HEK293T (cell line): Measurements from ENCODE around the gene LPIN1.

Experiments used
- BHLHE40 ChIP-seq: fragments of 450-650 bp; IDR thresholded peaks from 2 replicates; pipeline ENCODE4 v1.6.1; 2016; ENCODE audit warnings: mild to moderate bottlenecking, moderate library complexity, borderline replicate concordance
- ELF4 ChIP-seq: fragments of 450-650 bp; IDR thresholded peaks from 2 replicates; pipeline ENCODE4 v1.6.1; 2017; ENCODE audit warnings: antibody characterized with exemption
- FOXK2 ChIP-seq: fragments of 450-650 bp; IDR thresholded peaks from 2 replicates; pipeline ENCODE4 v1.6.1; 2016; ENCODE audit warnings: mild to moderate bottlenecking
- FOXM1 ChIP-seq: fragments of 450-650 bp; IDR thresholded peaks from 2 replicates; pipeline ENCODE4 v1.6.1; 2017; ENCODE audit warnings: mild to moderate bottlenecking, borderline replicate concordance
- PKNOX1 ChIP-seq: fragments of 450-650 bp; IDR thresholded peaks from 2 replicates; pipeline ENCODE4 v1.6.1; 2016
- SP1 ChIP-seq: fragments of 450-650 bp; IDR thresholded peaks from 2 replicates; pipeline ENCODE4 v1.6.1; 2017
- SUZ12 ChIP-seq: fragments of 450-650 bp; IDR thresholded peaks from 2 replicates; pipeline ENCODE4 v1.6.1; 2016; ENCODE audit warnings: mild to moderate bottlenecking
- ZNF384 ChIP-seq: fragments of 450-650 bp; IDR thresholded peaks from 2 replicates; pipeline ENCODE4 v1.6.1; 2016

DNA sequence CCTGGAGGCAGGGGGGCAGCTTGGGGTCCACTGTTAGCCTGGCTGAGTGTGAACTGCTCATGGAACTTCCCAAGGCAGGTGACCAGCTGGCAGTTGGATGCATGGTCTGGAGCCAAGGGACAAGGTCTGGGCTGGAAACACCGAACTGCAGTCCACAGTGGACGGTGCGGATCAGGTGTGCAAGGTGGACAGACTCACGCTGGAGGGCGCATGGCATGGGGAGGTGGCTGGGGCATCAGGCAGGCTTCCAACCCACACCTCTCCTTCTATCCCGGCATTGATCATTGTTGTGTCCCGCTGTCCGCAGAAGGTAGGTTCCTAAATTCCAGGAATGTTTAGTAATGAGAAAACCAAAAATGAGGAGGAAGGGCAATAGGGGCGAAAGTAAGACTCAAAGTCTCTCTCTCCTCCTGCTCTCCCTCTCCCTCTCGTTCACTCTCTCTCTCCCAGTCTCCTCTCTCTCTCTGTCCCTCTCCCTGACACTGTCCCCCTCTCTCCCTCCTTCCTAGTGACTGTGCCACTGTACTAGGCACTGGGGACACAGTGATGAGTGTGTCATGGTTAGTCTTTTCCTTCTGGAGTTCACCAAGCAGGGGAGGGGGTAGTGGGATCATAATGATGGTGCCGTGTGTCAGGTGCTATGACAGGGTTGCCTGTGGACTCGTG lies 30.3 kb upstream of the LPIN1 start:
- TF ChIP-seq ZNF384 (no peak), ELF4 (no peak), FOXK2 (no peak), SP1 (no peak), FOXM1 (no peak), BHLHE40 (no peak), PKNOX1 (no peak), SUZ12 (no peak)
